Activated CD4-positive, alpha-beta T cell treated with anti-CD3 and anti-CD28 coated beads, Interleukin-2, amount 10 ng/mL, durations not matched to agents 24 days and 14 days (primary cell): ENCODE data around the gene PTGFRN. TPM values are rescaled to one million over a fixed set of nuclear protein-coding genes. Genes with fewer than 3 reads are reported as not detected.
"Not testable (repeated sequence)": the region's sequence is repeated elsewhere in the genome, so short reads cannot be mapped to it uniquely, and the experiment has no call there.

ENCODE experiments used
- DNase-seq: peaks from one replicate; pipeline ENCODE4 v3.0.0; 2022
- H3K27ac Mint-ChIP-seq: one replicate; pipeline ENCODE4 v1.8.0; 2022; ENCODE audit warnings: mild to moderate bottlenecking, mixed read lengths
- H3K27me3 Mint-ChIP-seq: one replicate; pipeline ENCODE4 v1.8.0; 2022; ENCODE audit warnings: mixed read lengths
- H3K36me3 Mint-ChIP-seq: one replicate; pipeline ENCODE4 v1.8.0; 2022; ENCODE audit warnings: low read depth, mild to moderate bottlenecking, mixed read lengths
- H3K4me1 Mint-ChIP-seq: one replicate; pipeline ENCODE4 v1.8.0; 2021; ENCODE audit warnings: mixed read lengths
- H3K4me3 Mint-ChIP-seq: one replicate; pipeline ENCODE4 v1.8.0; 2022; ENCODE audit warnings: mild to moderate bottlenecking, moderate library complexity, mixed read lengths
- H3K9me3 Mint-ChIP-seq: one replicate; pipeline ENCODE4 v1.8.0; 2021; ENCODE audit warnings: mixed read lengths
- intact Hi-C: fragments of 100-400 bp; cut with micrococcal nuclease; formaldehyde crosslinking; loops from one replicate; pipeline ENCODE4 v1.15.1; 2023
- total RNA-seq: library from RNA; stranded (reverse); gene quantifications from 2 replicates; pipeline ENCODE4 v1.2.3, GENCODE V29; 2022

Gene PTGFRN
- 35.4 and 35.6 TPM in 2 replicates for total RNA-seq

- peaks cover 6% of the 10 kb centered on the region for H3K27me3 Mint-ChIP-seq
- peak within 1 kb of the TSS; percentile 79 for H3K27ac Mint-ChIP-seq
- H3K36me3 Mint-ChIP-seq: no peaks in the 10 kb centered on the region
- H3K4me3 Mint-ChIP-seq: peak within 1 kb of the TSS; percentile 85
- peak; percentile 71 for DNase-seq
- H3K9me3 Mint-ChIP-seq: no peaks in the 10 kb centered on the region
- intact Hi-C loops: loop anchor here (5.0 kb wide), 1 partner anchor 32 kb away; no protein-coding TSS in a partner anchor
- H3K4me1 Mint-ChIP-seq: peaks cover 6% of the 10 kb centered on the region
These were observed at the start of gene PTGFRN for GRCh38 chr1:116909512-116910378. Gene PTGFRN (plus strand): TSS chr1:116909916. CDS start chr1:116910204, 288 bp downstream.

GRCh38 chr1:116860167-116860566 lies 49.5 kb upstream of the PTGFRN start:
- H3K9me3 Mint-ChIP-seq, H3K27me3 Mint-ChIP-seq, H3K36me3 Mint-ChIP-seq, H3K4me1 Mint-ChIP-seq, intact Hi-C loops, H3K4me3 Mint-ChIP-seq, H3K27ac Mint-ChIP-seq, DNase-seq: not testable (repeated sequence)

- Mint-ChIP-seq H3K9me3 (no peaks in the 10 kb centered on the region), H3K27ac (no peak overlapping the region), H3K4me1 (no peaks in the 10 kb centered on the region), H3K4me3 (no peak overlapping the region), H3K36me3 (no peaks in the 10 kb centered on the region), H3K27me3 (no peaks in the 10 kb centered on the region)
- no peak for DNase-seq
- intact Hi-C loops: no loop called here
These were observed 48.6 kb upstream of the PTGFRN start for GRCh38 chr1:116861137-116861536.

GRCh38 chr1:116863031-116863430 lies 46.7 kb upstream of the PTGFRN start:
- H3K27me3 Mint-ChIP-seq, H3K36me3 Mint-ChIP-seq, H3K9me3 Mint-ChIP-seq, H3K27ac Mint-ChIP-seq, H3K4me1 Mint-ChIP-seq, intact Hi-C loops, DNase-seq, H3K4me3 Mint-ChIP-seq: not testable (repeated sequence)

GRCh38 chr1:116866478-116866877 lies 43.2 kb upstream of the PTGFRN start:
- H3K4me1 Mint-ChIP-seq, H3K27ac Mint-ChIP-seq, H3K4me3 Mint-ChIP-seq, H3K9me3 Mint-ChIP-seq, H3K27me3 Mint-ChIP-seq, intact Hi-C loops, H3K36me3 Mint-ChIP-seq, DNase-seq: not testable (repeated sequence)

- H3K4me1 Mint-ChIP-seq: peaks cover 2% of the 10 kb centered on the region
- DNase-seq: no peak
- intact Hi-C loops: no loop called here
- no peaks in the 10 kb centered on the region for H3K27me3 Mint-ChIP-seq
- peaks cover 3% of the 10 kb centered on the region for H3K9me3 Mint-ChIP-seq
- H3K36me3 Mint-ChIP-seq: no peaks in the 10 kb centered on the region
- H3K27ac Mint-ChIP-seq: no peak overlapping the region
- H3K4me3 Mint-ChIP-seq: no peak overlapping the region
These were observed 41.3 kb upstream of the PTGFRN start for GRCh38 chr1:116868385-116868784.

GRCh38 chr1:116869611-116870010 lies 40.1 kb upstream of the PTGFRN start:
- Mint-ChIP-seq H3K4me1 (peaks cover 12% of the 10 kb centered on the region), H3K27me3 (no peaks in the 10 kb centered on the region), H3K27ac (no peak overlapping the region), H3K9me3 (peaks cover 3% of the 10 kb centered on the region), H3K36me3 (no peaks in the 10 kb centered on the region), H3K4me3 (no peak overlapping the region)
- no peak for DNase-seq
- intact Hi-C loops: loop anchor here (5.0 kb wide), 1 partner anchor 133 kb away; the partner anchor contains the start of gene CD101

- intact Hi-C loops: loop anchor here (5.0 kb wide), 1 partner anchor 132 kb away; the partner anchor contains the start of gene CD101
- no peak overlapping the region for H3K4me3 Mint-ChIP-seq
- no peaks in the 10 kb centered on the region for H3K27me3 Mint-ChIP-seq
- H3K9me3 Mint-ChIP-seq: peaks cover 3% of the 10 kb centered on the region
- no peak for DNase-seq
- H3K27ac Mint-ChIP-seq: no peak overlapping the region
- no peaks in the 10 kb centered on the region for H3K36me3 Mint-ChIP-seq
- peaks cover 16% of the 10 kb centered on the region for H3K4me1 Mint-ChIP-seq
These were observed 39.4 kb upstream of the PTGFRN start for GRCh38 chr1:116870300-116870699.

GRCh38 chr1:116871779-116872146 lies 38.0 kb upstream of the PTGFRN start:
- H3K27me3 Mint-ChIP-seq: no peaks in the 10 kb centered on the region
- H3K36me3 Mint-ChIP-seq: no peaks in the 10 kb centered on the region
- no peak overlapping the region for H3K4me3 Mint-ChIP-seq
- H3K4me1 Mint-ChIP-seq: peaks cover 17% of the 10 kb centered on the region
- H3K9me3 Mint-ChIP-seq: peaks cover 3% of the 10 kb centered on the region
- intact Hi-C loops: loop anchor here (5.0 kb wide), 1 partner anchor 131 kb away; the partner anchor contains the start of gene CD101
- H3K27ac Mint-ChIP-seq: no peak overlapping the region
- DNase-seq: no peak

GRCh38 chr1:116873680-116874271 lies 35.9 kb upstream of the PTGFRN start:
- Mint-ChIP-seq H3K9me3 (peaks cover 3% of the 10 kb centered on the region), H3K36me3 (no peaks in the 10 kb centered on the region), H3K4me3 (no peak overlapping the region), H3K4me1 (peaks cover 19% of the 10 kb centered on the region), H3K27ac (peak overlapping the region; percentile 22), H3K27me3 (no peaks in the 10 kb centered on the region)
- peak; percentile 68 for DNase-seq
- intact Hi-C loops: loop anchor here (1.0 to 5.0 kb wide), 5 partner anchors 20 to 129 kb away; partner anchors contain the start of gene CD101

- intact Hi-C loops: loop anchor here (1.0 to 5.0 kb wide), 7 partner anchors 21 to 302 kb away; partner anchors contain the start of genes CD101 and CD58
- Mint-ChIP-seq H3K36me3 (no peaks in the 10 kb centered on the region), H3K9me3 (peaks cover 3% of the 10 kb centered on the region), H3K4me3 (no peak overlapping the region), H3K27me3 (no peaks in the 10 kb centered on the region), H3K4me1 (peaks cover 19% of the 10 kb centered on the region), H3K27ac (no peak overlapping the region)
- DNase-seq: no peak
These were observed 34.9 kb upstream of the PTGFRN start for GRCh38 chr1:116874733-116875249.

GRCh38 chr1:116875391-116875790 lies 34.3 kb upstream of the PTGFRN start:
- Mint-ChIP-seq H3K36me3 (no peaks in the 10 kb centered on the region), H3K4me3 (no peak overlapping the region), H3K9me3 (peaks cover 3% of the 10 kb centered on the region), H3K27me3 (no peaks in the 10 kb centered on the region), H3K27ac (no peak overlapping the region), H3K4me1 (peaks cover 19% of the 10 kb centered on the region)
- intact Hi-C loops: loop anchor here (5.0 kb wide), 2 partner anchors 37 to 303 kb away; partner anchors contain the start of gene CD58
- no peak for DNase-seq

GRCh38 chr1:116875946-116876345 lies 33.8 kb upstream of the PTGFRN start:
- intact Hi-C loops: loop anchor here (5.0 kb wide), 2 partner anchors 36 to 304 kb away; partner anchors contain the start of gene CD58
- H3K4me3 Mint-ChIP-seq, H3K36me3 Mint-ChIP-seq, H3K9me3 Mint-ChIP-seq, DNase-seq, H3K27me3 Mint-ChIP-seq, H3K27ac Mint-ChIP-seq: not testable (repeated sequence)
- peaks cover 19% of the 10 kb centered on the region for H3K4me1 Mint-ChIP-seq
